ENCODE results near the gene TM7SF2. TPM values are rescaled to one million over a fixed set of nuclear protein-coding genes. Genes with fewer than 3 reads are reported as not detected.

The TM7SF2 gene
- total RNA-seq, 1 experiment from 2014 or later = 49.5 TPM

DNA sequence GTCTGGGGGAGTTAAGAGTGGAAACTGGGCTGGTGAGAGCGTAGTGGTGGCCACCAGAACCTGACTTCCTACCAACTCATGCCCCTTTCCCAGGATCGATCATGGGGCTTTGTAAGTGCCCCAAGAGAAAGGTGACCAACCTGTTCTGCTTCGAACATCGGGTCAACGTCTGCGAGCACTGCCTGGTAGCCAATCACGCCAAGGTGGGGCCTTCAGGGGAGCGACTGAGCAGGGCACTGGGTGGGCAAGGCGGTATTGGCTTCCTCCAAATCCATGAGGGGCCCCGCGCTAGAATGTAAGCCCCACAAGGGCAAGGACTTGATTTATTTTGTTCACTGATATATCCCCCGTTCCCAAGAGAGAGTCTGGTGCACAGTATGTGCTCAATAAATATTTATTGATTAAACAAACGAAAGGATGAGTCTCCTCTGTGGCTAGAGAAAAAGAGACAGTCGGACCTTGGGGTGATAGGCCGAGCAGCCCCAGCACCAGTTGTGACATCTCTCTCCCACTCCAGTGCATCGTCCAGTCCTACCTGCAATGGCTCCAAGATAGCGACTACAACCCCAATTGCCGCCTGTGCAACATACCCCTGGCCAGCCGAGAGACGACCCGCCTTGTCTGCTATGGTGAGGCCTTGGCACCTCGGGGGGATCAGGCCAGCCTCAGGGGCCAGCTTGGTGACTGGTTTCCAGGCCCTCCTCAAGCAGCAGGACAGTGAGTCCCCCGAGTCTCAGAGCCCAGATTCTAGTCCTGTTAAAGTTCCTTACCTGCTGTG lies 26.9 kb upstream of the TM7SF2 start:
- CTCF ChIA-PET = no interaction called here
- peaks cover 49% of the 10 kb centered on the region for H3K79me2 ChIP-seq (ENCODE audit: low read depth)
- peaks cover 13% of the 10 kb centered on the region for H3F3A ChIP-seq (ENCODE audit: insufficient read depth, low read depth)
- POLR2A ChIA-PET (ENCODE audit: unreplicated experiment) = interaction anchor here (0.7 kb wide), 1 partner anchor 12 kb away, joined by 6 read pairs; no protein-coding TSS in a partner anchor
- no peak for TF ChIP-seq EZH2 (IDR thresholded peaks at IDR 0.05; ENCODE audit: low read depth)
- TF ChIP-seq, protein P1, sequence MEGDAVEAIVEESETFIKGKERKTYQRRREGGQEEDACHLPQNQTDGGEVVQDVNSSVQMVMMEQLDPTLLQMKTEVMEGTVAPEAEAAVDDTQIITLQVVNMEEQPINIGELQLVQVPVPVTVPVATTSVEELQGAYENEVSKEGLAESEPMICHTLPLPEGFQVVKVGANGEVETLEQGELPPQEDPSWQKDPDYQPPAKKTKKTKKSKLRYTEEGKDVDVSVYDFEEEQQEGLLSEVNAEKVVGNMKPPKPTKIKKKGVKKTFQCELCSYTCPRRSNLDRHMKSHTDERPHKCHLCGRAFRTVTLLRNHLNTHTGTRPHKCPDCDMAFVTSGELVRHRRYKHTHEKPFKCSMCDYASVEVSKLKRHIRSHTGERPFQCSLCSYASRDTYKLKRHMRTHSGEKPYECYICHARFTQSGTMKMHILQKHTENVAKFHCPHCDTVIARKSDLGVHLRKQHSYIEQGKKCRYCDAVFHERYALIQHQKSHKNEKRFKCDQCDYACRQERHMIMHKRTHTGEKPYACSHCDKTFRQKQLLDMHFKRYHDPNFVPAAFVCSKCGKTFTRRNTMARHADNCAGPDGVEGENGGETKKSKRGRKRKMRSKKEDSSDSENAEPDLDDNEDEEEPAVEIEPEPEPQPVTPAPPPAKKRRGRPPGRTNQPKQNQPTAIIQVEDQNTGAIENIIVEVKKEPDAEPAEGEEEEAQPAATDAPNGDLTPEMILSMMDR (conservative IDR thresholded peaks at IDR 0.05) = no peak
- no peaks in the 10 kb centered on the region for H3K27me3 ChIP-seq (ENCODE audit: insufficient read depth, low read depth)
- H2AFZ ChIP-seq = 0 out of 2 replicates have a peak overlapping the region, but pooled peaks have one; percentile 90
- DNase-seq = no peak
- peak overlapping the region; percentile 82 for H3K4me3 ChIP-seq
- H3K27ac ChIP-seq = peak overlapping the region; percentile 82
- H3K9me2 ChIP-seq (ENCODE audit: insufficient read depth) = no peaks in the 10 kb centered on the region
- intact Hi-C loops (cut with micrococcal nuclease; ENCODE audit: unreplicated experiment) = loop anchor here (1.0 to 5.0 kb wide), 2 partner anchors 12 to 42 kb away; partner anchors contain the start of genes SAC3D1 and VPS51
- TSS peak; percentile 66 for BruUV-seq (replicated peaks)
- peaks cover 20% of the 10 kb centered on the region for H3K36me3 ChIP-seq (ENCODE audit: low read depth)
- H3K4me2 ChIP-seq = peak overlapping the region; percentile 93
- H4K20me1 ChIP-seq (ENCODE audit: insufficient read depth) = no peaks in the 10 kb centered on the region
- no peaks in the 10 kb centered on the region for H3K9me3 ChIP-seq (ENCODE audit: insufficient read depth, low read depth)
- peaks cover 17% of the 10 kb centered on the region for H3K4me1 ChIP-seq (replicated peaks; ENCODE audit: insufficient read depth)

DNA sequence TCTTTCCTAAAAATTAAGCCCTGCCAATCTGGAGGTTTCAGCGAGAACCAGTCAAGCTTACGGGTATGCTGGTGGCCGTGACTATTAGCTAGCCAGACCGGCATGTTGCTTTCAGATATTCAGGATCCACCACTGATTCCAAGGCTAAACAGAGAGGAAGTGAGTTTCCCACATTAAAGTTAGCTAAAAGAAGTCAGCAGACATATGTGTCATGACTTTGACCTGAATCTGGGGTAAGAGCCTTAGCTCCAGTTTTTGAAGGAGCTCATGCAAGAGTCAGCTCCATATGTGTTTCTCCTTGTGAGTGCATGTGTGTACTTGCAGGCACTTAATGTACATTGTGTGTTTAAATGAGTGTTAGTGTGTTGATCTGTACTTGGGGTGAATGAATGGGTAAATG lies 26.2 kb upstream of the TM7SF2 start:
- BruUV-seq (replicated peaks) = no TSS peak
- POLR2A ChIA-PET (ENCODE audit: unreplicated experiment) = interaction anchor here (0.5 to 0.7 kb wide), 2 partner anchors 11 to 15 kb away, joined by 3 to 6 read pairs; no protein-coding TSS in a partner anchor
- Histone ChIP-seq H3K27me3 (ENCODE audit: insufficient read depth, low read depth) (no peaks in the 10 kb centered on the region), H3K4me3 (peak overlapping the region; percentile 82; the same call in 1 of the 2 replicates), H3F3A (ENCODE audit: insufficient read depth, low read depth) (peaks cover 18% of the 10 kb centered on the region), H2AFZ (no peak overlapping the region), H3K4me1 (replicated peaks; ENCODE audit: insufficient read depth) (peaks cover 17% of the 10 kb centered on the region), H3K9me3 (ENCODE audit: insufficient read depth, low read depth) (no peaks in the 10 kb centered on the region), H4K20me1 (ENCODE audit: insufficient read depth) (no peaks in the 10 kb centered on the region), H3K36me3 (ENCODE audit: low read depth) (peaks cover 17% of the 10 kb centered on the region), H3K4me2 (peak overlapping the region; percentile 93), H3K79me2 (ENCODE audit: low read depth) (peaks cover 49% of the 10 kb centered on the region), H3K27ac (no peak overlapping the region), H3K9me2 (ENCODE audit: insufficient read depth) (no peaks in the 10 kb centered on the region)
- intact Hi-C loops (cut with micrococcal nuclease; ENCODE audit: unreplicated experiment) = no loop called here
- CTCF ChIA-PET = no interaction called here
- TF ChIP-seq, protein P1 (conservative IDR thresholded peaks at IDR 0.05) = no peak
- TF ChIP-seq EZH2 (IDR thresholded peaks at IDR 0.05; ENCODE audit: low read depth) = no peak
- DNase-seq = no peak

DNA sequence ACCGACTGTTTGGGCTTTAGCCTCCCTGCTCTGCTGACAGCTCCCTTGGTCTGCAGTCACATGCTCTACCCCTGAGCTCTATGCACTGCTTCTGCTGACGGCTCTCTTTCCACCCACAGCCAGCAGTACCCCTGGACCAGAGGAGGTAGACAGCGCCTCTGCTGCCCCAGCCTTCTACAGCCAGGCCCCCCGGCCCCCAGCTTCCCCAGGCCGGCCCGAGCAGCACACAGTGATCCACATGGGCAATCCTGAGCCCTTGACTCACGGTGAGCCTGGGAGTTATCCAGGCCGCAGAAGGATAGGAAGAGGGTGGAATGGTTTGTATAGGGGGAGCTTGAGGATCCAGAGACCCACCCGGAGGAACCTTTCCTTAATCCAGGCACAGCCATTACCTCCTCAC lies 24.9 kb upstream of the TM7SF2 start:
- ChIA-PET POLR2A (ENCODE audit: unreplicated experiment) (interaction anchor here (0.6 kb wide), 1 partner anchor 71 kb away, joined by 5 read pairs; no protein-coding TSS in a partner anchor), CTCF (no interaction called here)
- BruUV-seq (replicated peaks) = no TSS peak
- peaks cover 18% of the 10 kb centered on the region; the same call in 1 of the 2 replicates for H3F3A ChIP-seq (ENCODE audit: insufficient read depth, low read depth)
- no peaks in the 10 kb centered on the region for H4K20me1 ChIP-seq (ENCODE audit: insufficient read depth)
- H3K4me1 ChIP-seq (replicated peaks; ENCODE audit: insufficient read depth) = peaks cover 17% of the 10 kb centered on the region
- no peak for TF ChIP-seq EZH2 (IDR thresholded peaks at IDR 0.05; ENCODE audit: low read depth)
- TF ChIP-seq, protein P1 (conservative IDR thresholded peaks at IDR 0.05) = no peak
- no peaks in the 10 kb centered on the region for H3K9me2 ChIP-seq (ENCODE audit: insufficient read depth)
- intact Hi-C loops (cut with micrococcal nuclease; ENCODE audit: unreplicated experiment) = no loop called here
- H3K4me3 ChIP-seq = no peak overlapping the region
- H3K9me3 ChIP-seq (ENCODE audit: insufficient read depth, low read depth) = no peaks in the 10 kb centered on the region
- peaks cover 13% of the 10 kb centered on the region for H3K36me3 ChIP-seq (ENCODE audit: low read depth)
- no peak overlapping the region for H2AFZ ChIP-seq
- H3K79me2 ChIP-seq (ENCODE audit: low read depth) = peaks cover 39% of the 10 kb centered on the region
- H3K27me3 ChIP-seq (ENCODE audit: insufficient read depth, low read depth) = no peaks in the 10 kb centered on the region
- DNase-seq = no peak
- H3K4me2 ChIP-seq = no peak overlapping the region
- H3K27ac ChIP-seq = no peak overlapping the region
